K562 (cell line): ENCODE results near the gene TMCO1. TPM values are rescaled to one million over a fixed set of nuclear protein-coding genes. Genes with fewer than 3 reads are reported as not detected.

Experiments
- CHCHD3 ChIP-seq: fragments of 250-450 bp; sonication (Bioruptor Pico); IDR thresholded peaks from 2 replicates; pipeline ENCODE4 v2.1.2; 2022; ENCODE audit warnings: mild to moderate bottlenecking
- CHD7 ChIP-seq: fragments of 200-600 bp; sonication (generic); IDR thresholded peaks from one replicate; pipeline ENCODE4 v1.6.1; 2012; ENCODE audit warnings: mild to moderate bottlenecking, low read depth, low read length, inconsistent platforms
- EWSR1 ChIP-seq: fragments of 450-650 bp; IDR thresholded peaks from 2 replicates; pipeline ENCODE4 v1.6.1; 2018; ENCODE audit warnings: borderline replicate concordance, mild to moderate bottlenecking, low read depth, moderate library complexity; ENCODE audit not compliant: partially characterized antibody
- EZH2 ChIP-seq: IDR thresholded peaks from 2 replicates; pipeline ENCODE4 v1.6.1; 2012; ENCODE audit warnings: low read depth, mild to moderate bottlenecking, inconsistent platforms, low read length, borderline replicate concordance
- GATAD2A ChIP-seq: fragments of 450-650 bp; IDR thresholded peaks from 2 replicates; pipeline ENCODE4 v1.6.1; 2017
- MTA1 ChIP-seq: fragments of 450-650 bp; IDR thresholded peaks from 2 replicates; pipeline ENCODE4 v1.6.1; 2017; ENCODE audit warnings: borderline replicate concordance
- POLR2AphosphoS5 ChIP-seq: IDR thresholded peaks from 2 replicates; pipeline ENCODE4 v1.6.1; 2011; ENCODE audit warnings: mild to moderate bottlenecking, low read depth, low read length, moderate library complexity; ENCODE audit not compliant: control insufficient read depth, insufficient read depth
- SAFB ChIP-seq: fragments of 200-400 bp; formaldehyde crosslinking; IDR thresholded peaks from 2 replicates; pipeline ENCODE4 v1.6.1; 2017; ENCODE audit warnings: low read depth, low read length, borderline replicate concordance
- TFAP4 ChIP-seq: sonication (generic); formaldehyde crosslinking; IDR thresholded peaks from 2 replicates; pipeline ENCODE4 v1.8.0; 2022; ENCODE audit warnings: missing genetic modification reagents, mild to moderate bottlenecking, moderate library complexity, borderline replicate concordance
- ZHX1 ChIP-seq: fragments of 150-350 bp; conservative IDR thresholded peaks from 2 replicates; pipeline ENCODE4 v1.6.1; 2014; ENCODE audit warnings: low read length
- ZNF143 ChIP-seq: sonication (generic); formaldehyde crosslinking; IDR thresholded peaks from 2 replicates; pipeline ENCODE4 v1.9.0; 2022; ENCODE audit warnings: mild to moderate bottlenecking, missing genetic modification reagents
- ZNF584 ChIP-seq: fragments of 200-800 bp; sonication (Bioruptor generic); IDR thresholded peaks from 2 replicates; pipeline ENCODE4 v1.6.1; 2016; ENCODE audit warnings: low read depth, mild to moderate bottlenecking, missing genetic modification characterization, missing compliant biosample characterization
- ZNF778 ChIP-seq: fragments of 450-650 bp; formaldehyde crosslinking; IDR thresholded peaks from 2 replicates; pipeline ENCODE4 v1.4.0; 2020; ENCODE audit warnings: mild to moderate bottlenecking, moderate library complexity
- polyA plus RNA-seq, 8 experiments: library from polyadenylated mRNA; depleted of rRNA in 4 of 8; stranded (reverse) in 5 of 8; unstranded in 3 of 8; fragments of >200 nt; fragmentation: Nextera tagmentation in 2 of 8; fragmentation: Illumina TruSeq in 1 of 8; extraction: Ambion mirVana in 2 of 8; extraction: Trizol in 1 of 8; gene quantifications; 2 replicates each; pipeline versions ENCODE4 v1.2.1 to v1.2.3, GENCODE V29; 2011 to 2014; ENCODE audit warnings: inconsistent platforms in 1 of 8, missing spikeins in 1 of 8
- total RNA-seq, 7 experiments: library from RNA; depleted of rRNA in 6 of 7; stranded (reverse); fragments of >200 nt in 6 of 7; fragmentation: Illumina TruSeq in 2 of 7; extraction: Trizol in 2 of 7; gene quantifications; 2 replicates each; pipeline versions ENCODE4 v1.2.1 to v1.2.3, GENCODE V29; 2011 to 2021; ENCODE audit warnings: low replicate concordance in 1 of 7

TMCO1 gene
- total and polyA plus RNA-seq, 9 of the 15 experiments (the other 6 are each of a cell fraction or from before 2014, with no cell fraction given), result 69.3 to 561 (median 175) TPM

DNA sequence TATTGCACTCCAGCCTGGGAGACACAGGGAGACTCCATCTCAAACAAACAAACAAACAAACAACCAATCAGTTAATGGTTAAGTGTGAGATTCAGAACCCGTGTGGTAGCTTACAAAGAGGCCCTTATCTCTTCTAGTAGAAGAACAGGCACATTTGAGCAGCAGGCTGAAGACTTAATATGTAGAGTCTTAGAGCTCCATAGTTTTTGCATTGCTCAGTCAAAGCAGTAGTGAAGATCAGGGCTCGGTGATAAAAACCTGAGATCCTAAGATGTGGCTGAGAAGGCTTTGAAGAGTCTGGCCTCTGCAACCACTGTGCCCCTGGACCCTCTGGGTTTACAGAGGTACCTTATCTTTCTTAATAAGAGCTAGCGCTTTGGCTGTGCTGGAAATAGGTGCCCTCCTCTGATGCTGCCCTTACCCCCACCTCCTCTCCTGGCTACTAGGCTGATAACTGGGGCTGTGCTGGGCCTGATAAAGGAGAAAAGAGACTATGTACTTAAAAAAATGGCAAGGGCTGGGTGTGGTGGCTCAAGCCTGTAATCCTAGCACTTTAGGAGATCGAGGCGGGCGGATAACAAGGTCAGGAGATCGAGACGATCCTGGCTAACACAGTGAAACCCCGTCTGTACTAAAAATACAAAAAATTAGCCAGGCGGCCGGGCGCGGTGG lies 48.3 kb upstream of the TMCO1 start (continued):
- no peak for TF ChIP-seq CHD7
- no peak for TF ChIP-seq ZNF143 (CRISPR knock-in tag)
- no peak for TF ChIP-seq ZNF778
- TF ChIP-seq TFAP4, result no peak
- TF ChIP-seq ZHX1, result no peak
- peak; percentile 87; the same call in 1 of the 2 replicates for TF ChIP-seq POLR2AphosphoS5
- TF ChIP-seq EWSR1, result no peak
- no peak for TF ChIP-seq CHCHD3 (CRISPR knock-in tag)
- no peak for TF ChIP-seq SAFB
- TF ChIP-seq ZNF584 (CRISPR knock-in tag), result no peak
- TF ChIP-seq GATAD2A, result no peak; the same call in 1 of the 2 replicates
- TF ChIP-seq MTA1, result peak; percentile 26; the same call in 1 of the 2 replicates
- no peak for TF ChIP-seq EZH2
